RWPE2 (cell line): Measurements from ENCODE around the gene NFYC.
A peak's percentile ranks its signal among the peaks of the same experiment; 100 is the strongest.

Experiments used
- ATAC-seq: fragments of 200-7000 bp; cut with Tn5 transposase; 3 replicates; pipeline ENCODE4 v1.9.1; 2021; ENCODE audit warnings: low read depth
- DNase-seq: peaks from one replicate; pipeline ENCODE4 v3.0.0-alpha.2; 2020; ENCODE audit warnings: low spot score
- H3K27ac ChIP-seq: fragments of 450-650 bp; 2 replicates; pipeline ENCODE4 v1.5.1; 2017; ENCODE audit warnings: mild to moderate bottlenecking; ENCODE audit not compliant: poor library complexity, severe bottlenecking
- H3K27me3 ChIP-seq: fragments of 250-450 bp; sonication (Bioruptor Pico); 2 replicates; pipeline ENCODE4 v1.5.1; 2021; ENCODE audit warnings: mild to moderate bottlenecking, moderate library complexity; ENCODE audit not compliant: insufficient read depth, poor library complexity, severe bottlenecking
- H3K36me3 ChIP-seq: fragments of 250-450 bp; sonication (Bioruptor Pico); 2 replicates; pipeline ENCODE4 v1.5.1; 2020; ENCODE audit warnings: low read depth, mild to moderate bottlenecking, moderate library complexity
- H3K4me1 ChIP-seq: fragments of 250-450 bp; sonication (Bioruptor Pico); 2 replicates; pipeline ENCODE4 v1.5.1; 2021; ENCODE audit warnings: mild to moderate bottlenecking, moderate library complexity; ENCODE audit not compliant: insufficient read depth, poor library complexity, severe bottlenecking
- H3K4me3 ChIP-seq: fragments of 250-450 bp; sonication (Bioruptor Pico); 2 replicates; pipeline ENCODE4 v1.5.1; 2021; ENCODE audit warnings: mild to moderate bottlenecking, moderate library complexity; ENCODE audit not compliant: severe bottlenecking
- H3K9me3 ChIP-seq: fragments of 250-450 bp; sonication (Bioruptor Pico); 2 replicates; pipeline ENCODE4 v1.5.1; 2021; ENCODE audit warnings: mild to moderate bottlenecking, moderate library complexity; ENCODE audit not compliant: severe bottlenecking
- CTCF ChIP-seq: fragments of 450-650 bp; IDR thresholded peaks from one replicate; pipeline ENCODE4 v1.5.1; 2017; ENCODE audit warnings: mild to moderate bottlenecking, moderate library complexity; ENCODE audit not compliant: poor library complexity, severe bottlenecking

NFYC gene

GRCh38 chr1:40709100-40709801 lies 17.7 kb downstream of the NFYC start:
- peak; percentile 82 for DNase-seq

GRCh38 chr1:40709802-40710278 lies 18.3 kb downstream of the NFYC start:
- H3K9me3 ChIP-seq = no peaks in the 10 kb centered on the region
- DNase-seq (no peak), ATAC-seq (no peak)
- peak overlapping the region; percentile 94 for H3K27ac ChIP-seq
- H3K4me3 ChIP-seq = peak overlapping the region; percentile 51
- TF ChIP-seq CTCF = no peak
- no peaks in the 10 kb centered on the region for H3K27me3 ChIP-seq
- peaks cover 13% of the 10 kb centered on the region for H3K36me3 ChIP-seq
- H3K4me1 ChIP-seq = peaks cover 24% of the 10 kb centered on the region

More at GRCh38 chr1:40709100-40709801, 17.7 kb downstream of the NFYC start:
- peak; percentile 90 for ATAC-seq
- H3K4me3 ChIP-seq = peak overlapping the region; percentile 51
- H3K27me3 ChIP-seq = no peaks in the 10 kb centered on the region
- H3K36me3 ChIP-seq = peaks cover 12% of the 10 kb centered on the region
- no peaks in the 10 kb centered on the region for H3K9me3 ChIP-seq
- no peak for TF ChIP-seq CTCF
- H3K4me1 ChIP-seq = peaks cover 24% of the 10 kb centered on the region
- peak overlapping the region; percentile 94 for H3K27ac ChIP-seq

DNA sequence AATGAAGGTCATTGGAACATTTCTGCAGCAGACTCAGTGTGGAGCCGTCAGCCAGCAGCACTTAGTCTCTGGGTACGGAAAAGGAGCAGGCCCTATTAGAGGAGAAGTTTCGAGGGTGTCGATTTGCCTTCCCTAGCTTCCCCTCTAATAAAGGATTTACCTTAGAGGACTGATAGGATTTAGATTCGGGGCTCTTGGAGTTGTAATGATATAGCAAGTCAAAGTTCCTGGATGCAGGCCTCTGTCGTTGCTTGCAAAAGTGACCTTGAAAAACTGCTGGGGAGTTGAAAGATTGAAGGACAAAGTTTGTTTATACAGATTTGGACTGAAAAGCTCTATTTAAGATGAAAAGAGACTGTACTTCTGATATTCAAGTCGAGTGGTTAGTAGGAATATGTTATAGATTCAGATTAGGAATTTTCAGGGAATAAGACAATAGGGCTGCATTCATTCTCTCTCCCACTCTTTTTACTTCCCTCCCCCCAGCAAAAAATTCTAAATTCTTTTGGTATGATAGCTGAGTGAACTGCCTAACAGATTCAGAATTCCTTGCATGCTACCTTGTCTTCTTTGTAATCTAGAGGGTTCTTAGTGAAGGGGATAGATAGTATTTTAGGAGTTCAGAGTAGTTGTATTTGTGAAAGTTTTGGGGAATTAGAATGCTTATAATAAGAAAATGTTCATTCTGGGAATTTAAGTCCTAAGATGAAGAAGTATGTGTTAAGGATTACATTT lies 19.2 kb downstream of the NFYC start:
- DNase-seq = no peak
- no peaks in the 10 kb centered on the region for H3K9me3 ChIP-seq
- TF ChIP-seq CTCF = no peak
- H3K4me3 ChIP-seq = peak overlapping the region; percentile 51
- H3K27me3 ChIP-seq = no peaks in the 10 kb centered on the region
- H3K36me3 ChIP-seq = peaks cover 13% of the 10 kb centered on the region
- no peak for ATAC-seq
- peaks cover 24% of the 10 kb centered on the region for H3K4me1 ChIP-seq
- H3K27ac ChIP-seq = peak overlapping the region; percentile 94

- Histone ChIP-seq H3K4me1 (peaks cover 24% of the 10 kb centered on the region), H3K4me3 (no peak overlapping the region), H3K27ac (peak overlapping the region; percentile 94), H3K9me3 (no peaks in the 10 kb centered on the region), H3K36me3 (peaks cover 13% of the 10 kb centered on the region), H3K27me3 (no peaks in the 10 kb centered on the region)
- ATAC-seq (peak; percentile 61), DNase-seq (peak; percentile 64)
- no peak for TF ChIP-seq CTCF
Observed at GRCh38 chr1:40711465-40712404, 20.2 kb downstream of the NFYC start.
